ENCODE results near the gene IRF8. TPM values are rescaled to one million over a fixed set of nuclear protein-coding genes. Genes with fewer than 3 reads are reported as not detected.
"Not testable (repeated sequence)": the region's sequence is repeated elsewhere in the genome, so short reads cannot be mapped to it uniquely, and the experiment has no call there.

The IRF8 gene
- total RNA-seq, 1 experiment from 2014 or later, result not detected

DNA sequence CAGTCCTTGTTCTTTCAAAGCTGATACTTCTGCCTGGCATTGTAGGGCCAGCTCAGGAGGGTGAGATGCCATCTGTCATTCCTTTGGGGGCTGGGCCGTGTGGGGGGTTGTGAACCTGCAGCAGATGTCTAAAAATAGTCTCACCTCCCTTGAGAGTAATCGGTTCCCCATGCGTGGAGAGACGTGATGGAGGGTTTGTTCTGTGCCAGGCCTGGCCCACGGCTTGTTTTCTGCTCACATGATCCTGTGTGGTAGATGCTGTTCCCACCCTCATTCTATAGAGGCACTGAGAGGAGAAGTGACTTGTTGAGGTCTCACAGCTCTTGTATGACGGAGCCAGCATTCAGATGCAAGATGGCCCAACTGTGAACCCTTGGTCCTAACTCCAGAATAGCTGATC is 4.6 kb downstream of the IRF8 start:
- Mint-ChIP-seq H3K27me3 (ENCODE audit: insufficient read depth, unreplicated experiment) (peaks cover 73% of the 10 kb centered on the region), H3K27ac (ENCODE audit: low read depth, unreplicated experiment) (no peak overlapping the region), H3K4me3 (ENCODE audit: unreplicated experiment) (no peak overlapping the region), H3K36me3 (ENCODE audit: insufficient read depth, unreplicated experiment) (no peaks in the 10 kb centered on the region), H3K4me1 (ENCODE audit: insufficient read depth, unreplicated experiment) (no peaks in the 10 kb centered on the region), H3K9me3 (ENCODE audit: unreplicated experiment) (no peaks in the 10 kb centered on the region)
- ChIA-PET CTCF (interaction anchor here (1.3 kb wide), 1 partner anchor 83 kb away, joined by 5 read pairs; no protein-coding TSS in a partner anchor), POLR2A (no interaction called here)
- DNase-seq (ENCODE audit: unreplicated experiment), result no peak
- TF ChIP-seq, protein P1, sequence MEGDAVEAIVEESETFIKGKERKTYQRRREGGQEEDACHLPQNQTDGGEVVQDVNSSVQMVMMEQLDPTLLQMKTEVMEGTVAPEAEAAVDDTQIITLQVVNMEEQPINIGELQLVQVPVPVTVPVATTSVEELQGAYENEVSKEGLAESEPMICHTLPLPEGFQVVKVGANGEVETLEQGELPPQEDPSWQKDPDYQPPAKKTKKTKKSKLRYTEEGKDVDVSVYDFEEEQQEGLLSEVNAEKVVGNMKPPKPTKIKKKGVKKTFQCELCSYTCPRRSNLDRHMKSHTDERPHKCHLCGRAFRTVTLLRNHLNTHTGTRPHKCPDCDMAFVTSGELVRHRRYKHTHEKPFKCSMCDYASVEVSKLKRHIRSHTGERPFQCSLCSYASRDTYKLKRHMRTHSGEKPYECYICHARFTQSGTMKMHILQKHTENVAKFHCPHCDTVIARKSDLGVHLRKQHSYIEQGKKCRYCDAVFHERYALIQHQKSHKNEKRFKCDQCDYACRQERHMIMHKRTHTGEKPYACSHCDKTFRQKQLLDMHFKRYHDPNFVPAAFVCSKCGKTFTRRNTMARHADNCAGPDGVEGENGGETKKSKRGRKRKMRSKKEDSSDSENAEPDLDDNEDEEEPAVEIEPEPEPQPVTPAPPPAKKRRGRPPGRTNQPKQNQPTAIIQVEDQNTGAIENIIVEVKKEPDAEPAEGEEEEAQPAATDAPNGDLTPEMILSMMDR (IDR thresholded peaks at IDR 0.05; ENCODE audit: unreplicated experiment), result no peak
- no TSS peak for BruUV-seq (replicated peaks)
- intact Hi-C loops (cut with micrococcal nuclease), result no loop called here

DNA sequence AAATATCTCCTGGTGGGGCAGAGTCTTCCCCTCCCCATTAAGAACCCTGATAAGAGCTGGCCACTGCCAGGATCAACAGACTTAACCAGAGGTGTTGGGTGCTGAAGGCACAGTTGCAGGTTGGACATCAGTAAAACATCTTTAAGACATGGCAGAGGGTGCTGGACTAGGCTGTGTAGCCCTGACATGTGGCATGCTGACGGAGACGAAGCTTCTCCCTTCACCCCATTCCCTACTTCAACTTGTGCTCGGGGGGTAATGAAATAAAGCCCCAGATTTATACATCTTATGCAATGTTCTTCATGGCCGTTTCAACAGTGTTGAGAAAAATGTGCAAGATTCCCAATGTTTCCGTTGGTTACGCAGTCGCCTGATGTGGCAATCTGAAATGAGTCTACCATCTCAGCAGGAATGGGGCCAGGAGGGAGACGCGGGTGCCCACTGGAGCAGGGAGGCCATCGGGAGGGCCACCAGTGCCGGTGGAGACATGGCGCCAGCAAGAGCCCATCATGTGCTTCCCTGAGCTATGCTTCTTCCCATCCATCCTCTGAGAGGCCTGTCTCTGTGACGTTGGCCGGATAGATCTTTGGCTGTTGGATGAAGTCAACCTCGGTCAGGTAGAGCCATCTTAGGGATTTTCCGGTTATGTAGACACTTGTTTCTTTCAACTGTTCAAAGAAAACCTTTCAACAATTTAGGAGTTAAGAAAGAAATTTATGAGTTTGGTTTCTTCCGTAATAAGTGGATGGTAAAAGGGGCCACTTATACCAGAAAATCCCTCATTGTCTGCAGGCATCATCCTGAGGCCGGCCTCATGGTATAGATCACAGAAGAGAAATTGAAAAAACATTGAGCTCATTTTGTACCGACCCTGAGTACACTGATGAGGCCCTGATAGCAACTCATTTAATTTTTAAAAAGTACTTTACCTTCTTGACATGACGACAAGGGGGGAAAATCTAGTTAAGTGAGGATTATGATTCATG is 6.4 kb downstream of the IRF8 start:
- no peak overlapping the region for H3K4me3 Mint-ChIP-seq (ENCODE audit: unreplicated experiment)
- intact Hi-C loops (cut with micrococcal nuclease), result no loop called here
- H3K27me3 Mint-ChIP-seq (ENCODE audit: insufficient read depth, unreplicated experiment), result peaks cover 75% of the 10 kb centered on the region
- TF ChIP-seq, protein P1 (IDR thresholded peaks at IDR 0.05; ENCODE audit: unreplicated experiment), result no peak
- no peaks in the 10 kb centered on the region for H3K9me3 Mint-ChIP-seq (ENCODE audit: unreplicated experiment)
- DNase-seq (ENCODE audit: unreplicated experiment), result no peak
- POLR2A ChIA-PET, result no interaction called here
- H3K36me3 Mint-ChIP-seq (ENCODE audit: insufficient read depth, unreplicated experiment), result no peaks in the 10 kb centered on the region
- H3K4me1 Mint-ChIP-seq (ENCODE audit: insufficient read depth, unreplicated experiment), result no peaks in the 10 kb centered on the region
- CTCF ChIA-PET, result interaction anchor here (0.6 to 0.9 kb wide), 3 partner anchors 38 to 86 kb away, joined by 3 to 5 read pairs (median 3); no protein-coding TSS in a partner anchor
- no peak overlapping the region for H3K27ac Mint-ChIP-seq (ENCODE audit: low read depth, unreplicated experiment)
- BruUV-seq (replicated peaks), result no TSS peak

DNA sequence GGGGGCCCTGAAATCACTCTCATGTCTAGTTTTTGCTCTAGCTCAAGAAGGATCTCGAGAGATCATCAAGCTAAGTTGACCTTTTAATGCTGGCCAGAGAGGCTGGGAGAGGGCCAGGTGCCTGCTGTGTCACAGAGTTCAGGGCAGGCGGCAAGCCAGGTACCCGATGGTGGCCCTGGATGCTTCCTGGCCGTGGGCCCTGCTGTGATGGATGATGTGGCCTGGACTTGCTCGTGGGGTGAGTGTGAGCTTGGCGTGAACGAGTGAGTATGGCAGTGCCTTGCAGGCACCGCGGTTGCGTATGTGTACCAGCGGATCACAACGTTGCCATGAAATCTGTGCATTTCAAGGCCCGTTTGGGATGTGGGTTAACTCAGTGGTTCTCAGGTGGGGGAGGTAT is 7.4 kb downstream of the IRF8 start:
- ChIA-PET CTCF (interaction anchor here (0.6 to 0.9 kb wide), 2 partner anchors 39 to 85 kb away, joined by 3 to 5 read pairs; no protein-coding TSS in a partner anchor), POLR2A (no interaction called here)
- DNase-seq (ENCODE audit: unreplicated experiment), result no peak
- intact Hi-C loops (cut with micrococcal nuclease), result no loop called here
- Mint-ChIP-seq H3K9me3 (ENCODE audit: unreplicated experiment) (no peaks in the 10 kb centered on the region), H3K4me1 (ENCODE audit: insufficient read depth, unreplicated experiment) (no peaks in the 10 kb centered on the region), H3K27ac (ENCODE audit: low read depth, unreplicated experiment) (no peak overlapping the region), H3K4me3 (ENCODE audit: unreplicated experiment) (no peak overlapping the region), H3K36me3 (ENCODE audit: insufficient read depth, unreplicated experiment) (no peaks in the 10 kb centered on the region), H3K27me3 (ENCODE audit: insufficient read depth, unreplicated experiment) (peaks cover 75% of the 10 kb centered on the region)
- BruUV-seq (replicated peaks), result no TSS peak
- TF ChIP-seq, protein P1 (IDR thresholded peaks at IDR 0.05; ENCODE audit: unreplicated experiment), result no peak

DNA sequence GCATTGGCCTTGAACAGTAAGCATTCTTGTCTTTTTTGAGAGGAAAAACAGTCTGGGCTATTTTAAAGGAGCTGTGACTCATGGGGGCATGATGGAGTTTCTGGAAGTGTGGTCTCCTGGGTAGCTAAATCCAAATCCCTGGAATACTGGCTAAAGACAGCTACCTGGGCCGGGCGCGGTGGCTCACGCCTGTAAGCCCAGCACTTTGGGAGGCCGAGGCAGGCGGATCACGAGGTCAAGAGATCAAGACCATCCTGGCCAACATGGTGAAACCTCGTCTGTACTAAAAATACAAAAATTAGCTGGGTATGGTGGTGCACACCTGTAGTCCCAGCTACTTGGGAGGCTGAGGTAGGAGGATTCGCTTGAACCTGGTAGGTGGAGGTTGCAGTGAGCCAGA is 8.3 kb downstream of the IRF8 start:
- H3K9me3 Mint-ChIP-seq (ENCODE audit: unreplicated experiment); H3K36me3 Mint-ChIP-seq (ENCODE audit: insufficient read depth, unreplicated experiment); intact Hi-C loops (cut with micrococcal nuclease); H3K4me3 Mint-ChIP-seq (ENCODE audit: unreplicated experiment); BruUV-seq (replicated peaks); H3K4me1 Mint-ChIP-seq (ENCODE audit: insufficient read depth, unreplicated experiment); H3K27ac Mint-ChIP-seq (ENCODE audit: low read depth, unreplicated experiment); DNase-seq (ENCODE audit: unreplicated experiment): not testable (repeated sequence)
- ChIA-PET CTCF (interaction anchor here (0.7 to 0.9 kb wide), 2 partner anchors 10 to 1489 kb away, joined by 3 to 7 read pairs; no protein-coding TSS in a partner anchor), POLR2A (interaction anchor here (0.5 kb wide), 1 partner anchor 372 kb away, joined by 3 read pairs; no protein-coding TSS in a partner anchor)
- peaks cover 71% of the 10 kb centered on the region for H3K27me3 Mint-ChIP-seq (ENCODE audit: insufficient read depth, unreplicated experiment)
